ENCODE measurements around the gene COMP.

DNA sequence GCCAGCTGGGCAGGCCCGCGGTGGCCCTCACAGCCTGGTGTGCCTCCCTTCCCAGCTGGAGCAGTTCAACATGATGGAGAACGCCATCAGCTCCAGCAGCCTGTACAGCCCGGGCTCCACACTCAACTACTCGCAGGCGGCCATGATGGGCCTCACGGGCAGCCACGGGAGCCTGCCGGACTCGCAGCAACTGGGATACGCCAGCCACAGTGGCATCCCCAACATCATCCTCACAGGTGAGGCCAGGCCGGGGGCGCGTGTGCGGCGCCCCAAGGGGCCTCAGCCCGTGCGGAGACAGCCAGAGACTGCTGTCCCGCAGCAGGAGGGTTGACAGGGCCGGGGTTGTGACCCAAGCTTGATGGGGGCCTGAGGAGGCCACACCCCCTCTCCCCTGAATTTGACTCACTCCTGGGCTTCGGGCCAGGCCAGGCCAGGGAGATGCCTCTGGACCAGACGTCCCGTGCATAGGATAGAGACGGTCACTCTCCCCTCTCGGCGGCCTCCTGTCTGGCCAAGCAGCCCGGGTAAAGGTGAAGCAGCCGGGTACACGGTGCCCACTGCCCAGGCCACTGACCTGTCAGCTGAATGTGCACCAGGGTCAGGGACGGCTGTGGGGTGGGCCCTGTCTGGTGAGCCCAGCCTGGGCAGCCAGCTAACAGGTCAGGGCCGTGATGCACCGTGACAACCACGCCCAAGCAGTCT is 15.4 kb downstream of the COMP start:
- TF ChIP-seq, protein P1, sequence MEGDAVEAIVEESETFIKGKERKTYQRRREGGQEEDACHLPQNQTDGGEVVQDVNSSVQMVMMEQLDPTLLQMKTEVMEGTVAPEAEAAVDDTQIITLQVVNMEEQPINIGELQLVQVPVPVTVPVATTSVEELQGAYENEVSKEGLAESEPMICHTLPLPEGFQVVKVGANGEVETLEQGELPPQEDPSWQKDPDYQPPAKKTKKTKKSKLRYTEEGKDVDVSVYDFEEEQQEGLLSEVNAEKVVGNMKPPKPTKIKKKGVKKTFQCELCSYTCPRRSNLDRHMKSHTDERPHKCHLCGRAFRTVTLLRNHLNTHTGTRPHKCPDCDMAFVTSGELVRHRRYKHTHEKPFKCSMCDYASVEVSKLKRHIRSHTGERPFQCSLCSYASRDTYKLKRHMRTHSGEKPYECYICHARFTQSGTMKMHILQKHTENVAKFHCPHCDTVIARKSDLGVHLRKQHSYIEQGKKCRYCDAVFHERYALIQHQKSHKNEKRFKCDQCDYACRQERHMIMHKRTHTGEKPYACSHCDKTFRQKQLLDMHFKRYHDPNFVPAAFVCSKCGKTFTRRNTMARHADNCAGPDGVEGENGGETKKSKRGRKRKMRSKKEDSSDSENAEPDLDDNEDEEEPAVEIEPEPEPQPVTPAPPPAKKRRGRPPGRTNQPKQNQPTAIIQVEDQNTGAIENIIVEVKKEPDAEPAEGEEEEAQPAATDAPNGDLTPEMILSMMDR (IDR thresholded peaks at IDR 0.05) = no peak
- TF ChIP-seq POLR2A (IDR thresholded peaks at IDR 0.05) = no peak

All from Peyer's patch (tissue), 4 donors.